ENCODE data around the gene RPS8. TPM values are rescaled to one million over a fixed set of nuclear protein-coding genes. Genes with fewer than 3 reads are reported as not detected.
"Not testable (repeated sequence)": the region's sequence is repeated elsewhere in the genome, so short reads cannot be mapped to it uniquely, and the experiment has no call there.

The RPS8 gene
- total RNA-seq, 1 donor from 2014 or later = 1,756 TPM

- no peak for DNase-seq (ENCODE audit: extremely low spot score, unreplicated experiment)
- H3K4me1 Mint-ChIP-seq (ENCODE audit: unreplicated experiment) = peaks cover 27% of the 10 kb centered on the region
- no peak for TF ChIP-seq CTCF (IDR thresholded peaks at IDR 0.05)
- H3K9me3 Mint-ChIP-seq (ENCODE audit: unreplicated experiment) = no peaks in the 10 kb centered on the region
- H3K36me3 Mint-ChIP-seq (ENCODE audit: unreplicated experiment) = peaks cover 1% of the 10 kb centered on the region
- no peak within 1 kb of the TSS for H3K4me3 Mint-ChIP-seq (ENCODE audit: unreplicated experiment)
- no peak within 1 kb of the TSS for H3K27ac Mint-ChIP-seq (ENCODE audit: unreplicated experiment)
- H3K27me3 Mint-ChIP-seq (ENCODE audit: unreplicated experiment) = no peaks in the 10 kb centered on the region
These were observed 12.9 kb downstream of the RPS8 start, which contains the start of gene BEST4 for GRCh38 chr1:44788120-44788860. BEST4 (minus strand) TSS chr1:44788170; CDS start chr1:44787705, 465 bp downstream.

GRCh38 chr1:44790968-44791801 is 15.8 kb downstream of the RPS8 start:
- peaks cover 8% of the 10 kb centered on the region for H3K4me1 Mint-ChIP-seq (ENCODE audit: unreplicated experiment)
- H3K36me3 Mint-ChIP-seq (ENCODE audit: unreplicated experiment) = no peaks in the 10 kb centered on the region
- TF ChIP-seq CTCF (IDR thresholded peaks at IDR 0.05) = no peak
- no peak overlapping the region for H3K27ac Mint-ChIP-seq (ENCODE audit: unreplicated experiment)
- H3K27me3 Mint-ChIP-seq (ENCODE audit: unreplicated experiment) = no peaks in the 10 kb centered on the region
- no peak for DNase-seq (ENCODE audit: extremely low spot score, unreplicated experiment)
- no peak overlapping the region for H3K4me3 Mint-ChIP-seq (ENCODE audit: unreplicated experiment)
- no peaks in the 10 kb centered on the region for H3K9me3 Mint-ChIP-seq (ENCODE audit: unreplicated experiment)

GRCh38 chr1:44792736-44793502 is 17.6 kb downstream of the RPS8 start:
- Mint-ChIP-seq H3K27ac (ENCODE audit: unreplicated experiment) (no peak overlapping the region), H3K4me3 (ENCODE audit: unreplicated experiment) (no peak overlapping the region)

GRCh38 chr1:44797886-44798285 is 22.5 kb downstream of the RPS8 start:
- H3K4me1 Mint-ChIP-seq (ENCODE audit: unreplicated experiment) = peaks cover 23% of the 10 kb centered on the region
- DNase-seq (ENCODE audit: extremely low spot score, unreplicated experiment); H3K4me3 Mint-ChIP-seq (ENCODE audit: unreplicated experiment); H3K9me3 Mint-ChIP-seq (ENCODE audit: unreplicated experiment); H3K27ac Mint-ChIP-seq (ENCODE audit: unreplicated experiment); H3K27me3 Mint-ChIP-seq (ENCODE audit: unreplicated experiment): not testable (repeated sequence)
- peaks cover 11% of the 10 kb centered on the region for H3K36me3 Mint-ChIP-seq (ENCODE audit: unreplicated experiment)

More at GRCh38 chr1:44792736-44793502, 17.6 kb downstream of the RPS8 start:
- DNase-seq (ENCODE audit: extremely low spot score, unreplicated experiment) = no peak
- H3K9me3 Mint-ChIP-seq (ENCODE audit: unreplicated experiment) = no peaks in the 10 kb centered on the region
- H3K36me3 Mint-ChIP-seq (ENCODE audit: unreplicated experiment) = no peaks in the 10 kb centered on the region
- H3K27me3 Mint-ChIP-seq (ENCODE audit: unreplicated experiment) = no peaks in the 10 kb centered on the region
- no peak for TF ChIP-seq CTCF (IDR thresholded peaks at IDR 0.05)
- peaks cover 4% of the 10 kb centered on the region for H3K4me1 Mint-ChIP-seq (ENCODE audit: unreplicated experiment)

GRCh38 chr1:44798481-44799365 is 23.4 kb downstream of the RPS8 start:
- Mint-ChIP-seq H3K27me3 (ENCODE audit: unreplicated experiment) (no peaks in the 10 kb centered on the region), H3K27ac (ENCODE audit: unreplicated experiment) (peak overlapping the region; percentile 98), H3K9me3 (ENCODE audit: unreplicated experiment) (no peaks in the 10 kb centered on the region), H3K4me3 (ENCODE audit: unreplicated experiment) (no peak overlapping the region), H3K4me1 (ENCODE audit: unreplicated experiment) (peaks cover 25% of the 10 kb centered on the region), H3K36me3 (ENCODE audit: unreplicated experiment) (peaks cover 16% of the 10 kb centered on the region)
- no peak for DNase-seq (ENCODE audit: extremely low spot score, unreplicated experiment)
- no peak for TF ChIP-seq CTCF (IDR thresholded peaks at IDR 0.05)
